ENCODE data around the gene RAD18.

- no peak for TF ChIP-seq EP300 (IDR thresholded peaks at IDR 0.05)
- no peak for TF ChIP-seq CTCF (IDR thresholded peaks at IDR 0.05)
- no peak for TF ChIP-seq POLR2A (IDR thresholded peaks at IDR 0.05)
Measured at GRCh38 chr3:8942746-8943488, 20.4 kb downstream of the RAD18 start.
